Measurements from ENCODE around the gene MPL. TPM values are rescaled to one million over a fixed set of nuclear protein-coding genes. Genes with fewer than 3 reads are reported as not detected.

The MPL gene
- total and polyA plus RNA-seq, 2 of the 8 experiments (the other 6 are each of a cell fraction or from before 2014, with no cell fraction given) = 0.08 TPM; not detected in 1

GRCh38 chr1:43348809-43349593, 11.4 kb downstream of the MPL start (continued):
- TF ChIP-seq USF2 (IDR thresholded peaks at IDR 0.05; ENCODE audit: low read length) (no peak), EP300 (IDR thresholded peaks at IDR 0.05; ENCODE audit: borderline replicate concordance in 1 of 2, low read depth in 2 of 2, low read length in 2 of 2) (no peak), RFX5 (IDR thresholded peaks at IDR 0.05; ENCODE audit: borderline replicate concordance, low read depth, low read length) (no peak), POLR2A (IDR thresholded peaks at IDR 0.05; ENCODE audit: control extremely low read depth in 1 of 2, low read depth in 2 of 2, low read length in 2 of 2) (peak; percentile 58 to 95)
- TF ChIP-seq, protein P1, sequence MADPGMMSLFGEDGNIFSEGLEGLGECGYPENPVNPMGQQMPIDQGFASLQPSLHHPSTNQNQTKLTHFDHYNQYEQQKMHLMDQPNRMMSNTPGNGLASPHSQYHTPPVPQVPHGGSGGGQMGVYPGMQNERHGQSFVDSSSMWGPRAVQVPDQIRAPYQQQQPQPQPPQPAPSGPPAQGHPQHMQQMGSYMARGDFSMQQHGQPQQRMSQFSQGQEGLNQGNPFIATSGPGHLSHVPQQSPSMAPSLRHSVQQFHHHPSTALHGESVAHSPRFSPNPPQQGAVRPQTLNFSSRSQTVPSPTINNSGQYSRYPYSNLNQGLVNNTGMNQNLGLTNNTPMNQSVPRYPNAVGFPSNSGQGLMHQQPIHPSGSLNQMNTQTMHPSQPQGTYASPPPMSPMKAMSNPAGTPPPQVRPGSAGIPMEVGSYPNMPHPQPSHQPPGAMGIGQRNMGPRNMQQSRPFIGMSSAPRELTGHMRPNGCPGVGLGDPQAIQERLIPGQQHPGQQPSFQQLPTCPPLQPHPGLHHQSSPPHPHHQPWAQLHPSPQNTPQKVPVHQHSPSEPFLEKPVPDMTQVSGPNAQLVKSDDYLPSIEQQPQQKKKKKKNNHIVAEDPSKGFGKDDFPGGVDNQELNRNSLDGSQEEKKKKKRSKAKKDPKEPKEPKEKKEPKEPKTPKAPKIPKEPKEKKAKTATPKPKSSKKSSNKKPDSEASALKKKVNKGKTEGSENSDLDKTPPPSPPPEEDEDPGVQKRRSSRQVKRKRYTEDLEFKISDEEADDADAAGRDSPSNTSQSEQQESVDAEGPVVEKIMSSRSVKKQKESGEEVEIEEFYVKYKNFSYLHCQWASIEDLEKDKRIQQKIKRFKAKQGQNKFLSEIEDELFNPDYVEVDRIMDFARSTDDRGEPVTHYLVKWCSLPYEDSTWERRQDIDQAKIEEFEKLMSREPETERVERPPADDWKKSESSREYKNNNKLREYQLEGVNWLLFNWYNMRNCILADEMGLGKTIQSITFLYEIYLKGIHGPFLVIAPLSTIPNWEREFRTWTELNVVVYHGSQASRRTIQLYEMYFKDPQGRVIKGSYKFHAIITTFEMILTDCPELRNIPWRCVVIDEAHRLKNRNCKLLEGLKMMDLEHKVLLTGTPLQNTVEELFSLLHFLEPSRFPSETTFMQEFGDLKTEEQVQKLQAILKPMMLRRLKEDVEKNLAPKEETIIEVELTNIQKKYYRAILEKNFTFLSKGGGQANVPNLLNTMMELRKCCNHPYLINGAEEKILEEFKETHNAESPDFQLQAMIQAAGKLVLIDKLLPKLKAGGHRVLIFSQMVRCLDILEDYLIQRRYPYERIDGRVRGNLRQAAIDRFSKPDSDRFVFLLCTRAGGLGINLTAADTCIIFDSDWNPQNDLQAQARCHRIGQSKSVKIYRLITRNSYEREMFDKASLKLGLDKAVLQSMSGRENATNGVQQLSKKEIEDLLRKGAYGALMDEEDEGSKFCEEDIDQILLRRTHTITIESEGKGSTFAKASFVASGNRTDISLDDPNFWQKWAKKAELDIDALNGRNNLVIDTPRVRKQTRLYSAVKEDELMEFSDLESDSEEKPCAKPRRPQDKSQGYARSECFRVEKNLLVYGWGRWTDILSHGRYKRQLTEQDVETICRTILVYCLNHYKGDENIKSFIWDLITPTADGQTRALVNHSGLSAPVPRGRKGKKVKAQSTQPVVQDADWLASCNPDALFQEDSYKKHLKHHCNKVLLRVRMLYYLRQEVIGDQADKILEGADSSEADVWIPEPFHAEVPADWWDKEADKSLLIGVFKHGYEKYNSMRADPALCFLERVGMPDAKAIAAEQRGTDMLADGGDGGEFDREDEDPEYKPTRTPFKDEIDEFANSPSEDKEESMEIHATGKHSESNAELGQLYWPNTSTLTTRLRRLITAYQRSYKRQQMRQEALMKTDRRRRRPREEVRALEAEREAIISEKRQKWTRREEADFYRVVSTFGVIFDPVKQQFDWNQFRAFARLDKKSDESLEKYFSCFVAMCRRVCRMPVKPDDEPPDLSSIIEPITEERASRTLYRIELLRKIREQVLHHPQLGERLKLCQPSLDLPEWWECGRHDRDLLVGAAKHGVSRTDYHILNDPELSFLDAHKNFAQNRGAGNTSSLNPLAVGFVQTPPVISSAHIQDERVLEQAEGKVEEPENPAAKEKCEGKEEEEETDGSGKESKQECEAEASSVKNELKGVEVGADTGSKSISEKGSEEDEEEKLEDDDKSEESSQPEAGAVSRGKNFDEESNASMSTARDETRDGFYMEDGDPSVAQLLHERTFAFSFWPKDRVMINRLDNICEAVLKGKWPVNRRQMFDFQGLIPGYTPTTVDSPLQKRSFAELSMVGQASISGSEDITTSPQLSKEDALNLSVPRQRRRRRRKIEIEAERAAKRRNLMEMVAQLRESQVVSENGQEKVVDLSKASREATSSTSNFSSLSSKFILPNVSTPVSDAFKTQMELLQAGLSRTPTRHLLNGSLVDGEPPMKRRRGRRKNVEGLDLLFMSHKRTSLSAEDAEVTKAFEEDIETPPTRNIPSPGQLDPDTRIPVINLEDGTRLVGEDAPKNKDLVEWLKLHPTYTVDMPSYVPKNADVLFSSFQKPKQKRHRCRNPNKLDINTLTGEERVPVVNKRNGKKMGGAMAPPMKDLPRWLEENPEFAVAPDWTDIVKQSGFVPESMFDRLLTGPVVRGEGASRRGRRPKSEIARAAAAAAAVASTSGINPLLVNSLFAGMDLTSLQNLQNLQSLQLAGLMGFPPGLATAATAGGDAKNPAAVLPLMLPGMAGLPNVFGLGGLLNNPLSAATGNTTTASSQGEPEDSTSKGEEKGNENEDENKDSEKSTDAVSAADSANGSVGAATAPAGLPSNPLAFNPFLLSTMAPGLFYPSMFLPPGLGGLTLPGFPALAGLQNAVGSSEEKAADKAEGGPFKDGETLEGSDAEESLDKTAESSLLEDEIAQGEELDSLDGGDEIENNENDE (IDR thresholded peaks at IDR 0.05; ENCODE audit: insufficient replicate concordance, low read length) = no peak
